Motor neuron (in vitro differentiated cells): ENCODE results near the gene EPHX1. TPM values are rescaled to one million over a fixed set of nuclear protein-coding genes. Genes with fewer than 3 reads are reported as not detected.
A peak's percentile ranks its signal among the peaks of the same experiment; 100 is the strongest.

ENCODE experiments used
- ATAC-seq, 8 experiments: fragments of 200-7000 bp; cut with Tn5 transposase; replicated peaks in 6 of 8; 2 replicates each; pipeline ENCODE4 v1.8.0; 2021; ENCODE audit warnings: mild to moderate bottlenecking in 8 of 8, moderate library complexity in 8 of 8
- H3K27ac ChIP-seq, 2 donors: fragments of 250-450 bp; sonication (Bioruptor Pico); 2 replicates each; pipeline ENCODE4 v1.9.0; 2021; ENCODE audit warnings: antibody characterized with exemption in 2 of 2, mild to moderate bottlenecking in 2 of 2, moderate library complexity in 1 of 2
- H3K4me1 ChIP-seq, 2 donors: fragments of 250-450 bp; sonication (Bioruptor Pico); replicated peaks in 1 of 2; 2 replicates each; pipeline ENCODE4 v1.6.1; 2021; ENCODE audit warnings: antibody characterized with exemption in 2 of 2, mild to moderate bottlenecking in 2 of 2, moderate library complexity in 1 of 2
- H3K4me3 ChIP-seq, 5 donors: fragments of 250-450 bp; sonication (Bioruptor Pico); 2 replicates each; pipeline ENCODE4 v1.9.0; 2021; ENCODE audit warnings: antibody characterized with exemption in 5 of 5, mild to moderate bottlenecking in 5 of 5, moderate library complexity in 4 of 5
- WGBS, 10 experiments: fragments of 450-650 bp; shearing (Covaris generic); methylation state at CpG; one replicate each; pipeline ENCODE4 v1.0.0; 2022; 5-methylcytosine and 5-hydroxymethylcytosine counted together
- in situ Hi-C, 9 experiments: fragments of 400-800 bp; cut with MboI; loops; one replicate each; pipeline ENCODE4 v1.15.0; 2021; ENCODE audit warnings: low sequenced_read_pairs in 9 of 9, low pct_unique_long_range_greater_than_20kb in 2 of 9; ENCODE audit not compliant: unreplicated experiment in 9 of 9
- total RNA-seq, 8 experiments: library from RNA; unstranded; fragments of 300-600 nt; gene quantifications; 2 replicates each; pipeline versions ENCODE4 v1.2.3 to v1.2.4, GENCODE V29; 2022

EPHX1 gene
- total RNA-seq, 8 experiments from 2014 or later = 8.1 to 56.2 (median 12.2) TPM

GRCh38 chr1:225842788-225843425, 33.0 kb downstream of the EPHX1 start:
- in situ Hi-C loops = no loop called here
- peak in 2 of 8 experiments; percentile 57 to 77 for ATAC-seq
- WGBS, 10 experiments = 84 to 100% (median 90%) methylated on average over 2 to 6 of the region's 6 CpGs; no CpG with 5 or more reads in 3 of the 10 experiments
- no peak overlapping the region for H3K27ac ChIP-seq
- peaks cover 2 to 10% of the 10 kb centered on the region in 2 donors for H3K4me1 ChIP-seq
- H3K4me3 ChIP-seq = no peak overlapping the region

GRCh38 chr1:225843426-225843795, 33.5 kb downstream of the EPHX1 start:
- no peak overlapping the region for H3K4me3 ChIP-seq
- peaks cover 7 to 13% of the 10 kb centered on the region in 2 donors for H3K4me1 ChIP-seq
- ATAC-seq = no peak
- WGBS, 10 experiments = 88 to 100% (median 93%) methylated on average over 2 to 5 of the region's 6 CpGs; no CpG with 5 or more reads in 5 of the 10 experiments
- H3K27ac ChIP-seq = no peak overlapping the region
- in situ Hi-C loops = no loop called here

GRCh38 chr1:225844236-225845061, 34.5 kb downstream of the EPHX1 start:
- H3K4me1 ChIP-seq = peaks cover 10 to 16% of the 10 kb centered on the region in 2 donors
- no peak overlapping the region for H3K4me3 ChIP-seq
- no peak overlapping the region for H3K27ac ChIP-seq
- 86 to 100% (median 95%) methylated on average over 2 to 6 of the region's 18 CpGs; no CpG with 5 or more reads in 5 of the 10 experiments for WGBS, 10 experiments
- in situ Hi-C loops = no loop called here
- ATAC-seq = no peak

GRCh38 chr1:225845097-225845496, 35.2 kb downstream of the EPHX1 start:
- peaks cover 10 to 21% of the 10 kb centered on the region in 2 donors for H3K4me1 ChIP-seq
- WGBS, 10 experiments = 100% methylated on average over 1 to 3 of the region's 14 CpGs; no CpG with 5 or more reads in 8 of the 10 experiments
- ATAC-seq = no peak
- H3K4me3 ChIP-seq = no peak overlapping the region
- no peak overlapping the region for H3K27ac ChIP-seq
- in situ Hi-C loops = no loop called here

GRCh38 chr1:225845571-225846259, 35.8 kb downstream of the EPHX1 start:
- H3K4me3 ChIP-seq = no peak overlapping the region
- in situ Hi-C loops = no loop called here
- H3K27ac ChIP-seq = no peak overlapping the region
- peak; percentile 27 to 95 (median 52) for ATAC-seq
- peaks cover 10 to 22% of the 10 kb centered on the region in 2 donors for H3K4me1 ChIP-seq
- WGBS, 10 experiments = 0 to 80% (median 27%) methylated on average over 1 to 5 of the region's 13 CpGs; no CpG with 5 or more reads in 5 of the 10 experiments

- Histone ChIP-seq H3K4me1 (peaks cover 10 to 22% of the 10 kb centered on the region in 2 donors), H3K4me3 (no peak overlapping the region), H3K27ac (no peak overlapping the region)
- peak in 4 of 8 experiments; percentile 3 to 31 (median 11) for ATAC-seq
- 80 to 100% (median 89%) methylated on average over 1 to 10 of the region's 20 CpGs; no CpG with 5 or more reads in 3 of the 10 experiments for WGBS, 10 experiments
- in situ Hi-C loops = no loop called here
Observed at GRCh38 chr1:225846331-225847310, 36.7 kb downstream of the EPHX1 start.

GRCh38 chr1:225847610-225848009, 37.7 kb downstream of the EPHX1 start:
- whole genome bisulfite sequencing, 10 experiments = 70 to 100% (median 88%) methylated on average over 2 to 4 of the region's 4 CpGs; no CpG with 5 or more reads in 6 of the 10 experiments
- no peak for ATAC-seq
- Histone ChIP-seq H3K4me3 (no peak overlapping the region), H3K27ac (no peak overlapping the region), H3K4me1 (peaks cover 10 to 21% of the 10 kb centered on the region in 2 donors)
- in situ Hi-C loops = no loop called here

GRCh38 chr1:225848030-225848955, 38.4 kb downstream of the EPHX1 start:
- Histone ChIP-seq H3K4me3 (no peak overlapping the region), H3K4me1 (peaks cover 10 to 18% of the 10 kb centered on the region in 2 donors), H3K27ac (no peak overlapping the region)
- 0 to 100% (median 70%) methylated on average over 2 to 9 of the region's 16 CpGs; no CpG with 5 or more reads in 2 of the 10 experiments for WGBS, 10 experiments
- in situ Hi-C loops = no loop called here
- peak in 5 of 8 experiments; percentile 24 to 52 (median 39) for ATAC-seq

- in situ Hi-C loops = loop anchor here in 1 of 9 experiments (25.0 kb wide), 1 partner anchor 88 kb away; no protein-coding TSS in a partner anchor
- WGBS, 10 experiments = 35 to 79% (median 72%) methylated on average over 2 to 6 of the region's 7 CpGs; no CpG with 5 or more reads in 3 of the 10 experiments
- H3K27ac ChIP-seq = no peak overlapping the region
- H3K4me3 ChIP-seq = no peak overlapping the region
- ATAC-seq = no peak
- peaks cover 10 to 18% of the 10 kb centered on the region in 2 donors for H3K4me1 ChIP-seq
Observed at GRCh38 chr1:225849925-225850324, 40.0 kb downstream of the EPHX1 start.

GRCh38 chr1:225850370-225850769, 40.4 kb downstream of the EPHX1 start:
- in situ Hi-C loops = loop anchor here in 1 of 9 experiments (25.0 kb wide), 1 partner anchor 88 kb away; no protein-coding TSS in a partner anchor
- Histone ChIP-seq H3K4me3 (no peak overlapping the region), H3K4me1 (peaks cover 10 to 16% of the 10 kb centered on the region in 2 donors), H3K27ac (no peak overlapping the region)
- WGBS, 10 experiments = 75 to 100% (median 87%) methylated on average over 1 to 7 of the region's 7 CpGs; no CpG with 5 or more reads in 1 of the 10 experiments
- no peak for ATAC-seq

GRCh38 chr1:225851805-225852204, 41.9 kb downstream of the EPHX1 start:
- in situ Hi-C loops = loop anchor here in 1 of 9 experiments (25.0 kb wide), 1 partner anchor 90 kb away; no protein-coding TSS in a partner anchor
- no peak for ATAC-seq
- H3K4me1 ChIP-seq = peaks cover 10 to 17% of the 10 kb centered on the region in 2 donors
- WGBS, 10 experiments = 20 to 100% (median 61%) methylated on average over 1 to 3 of the region's 4 CpGs; no CpG with 5 or more reads in 2 of the 10 experiments
- H3K4me3 ChIP-seq = no peak overlapping the region
- H3K27ac ChIP-seq = no peak overlapping the region
